ENCODE measurements around the gene PIEZO2.

The PIEZO2 gene

DNA sequence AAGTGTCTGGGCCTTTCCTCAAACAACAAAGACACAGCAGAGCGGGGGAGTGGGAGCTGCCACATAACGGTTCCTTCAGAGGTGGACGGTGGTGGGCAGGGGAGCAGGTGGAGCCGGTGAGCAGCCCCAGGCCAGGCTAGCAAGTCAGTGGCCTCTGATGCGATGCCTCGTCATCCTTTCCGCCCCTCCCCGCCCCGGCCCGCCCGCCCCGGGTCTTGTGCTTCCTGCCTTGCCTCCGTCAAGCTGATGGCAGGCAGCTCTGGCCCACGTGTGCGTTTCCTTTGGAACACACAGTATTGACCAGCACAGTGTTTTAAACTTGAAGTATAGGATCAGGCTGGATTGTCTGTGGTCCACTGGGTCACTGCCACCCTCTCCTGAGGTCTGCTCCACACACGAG lies 38.9 kb downstream of the PIEZO2 start:
- DNase-seq = no peak

DNA sequence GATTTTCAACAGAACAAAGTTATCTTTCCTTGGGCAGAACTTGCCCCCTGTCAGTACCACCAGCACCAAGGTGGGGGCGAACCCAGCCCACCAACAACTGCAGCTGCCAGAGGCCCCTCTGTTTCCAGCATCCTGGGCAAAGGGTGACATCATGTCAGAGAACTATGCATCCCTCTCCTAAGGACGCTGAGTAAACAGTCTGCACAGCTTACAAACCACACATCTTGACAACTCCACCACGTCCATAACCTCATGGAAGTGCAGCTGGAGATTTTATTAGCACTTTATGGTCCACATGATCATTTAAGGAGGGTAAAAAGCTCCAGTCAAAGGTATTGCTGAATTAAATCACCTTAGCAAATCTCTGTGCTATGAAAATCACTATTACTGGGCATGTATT lies 40.4 kb downstream of the PIEZO2 start:
- no peak for DNase-seq

DNA sequence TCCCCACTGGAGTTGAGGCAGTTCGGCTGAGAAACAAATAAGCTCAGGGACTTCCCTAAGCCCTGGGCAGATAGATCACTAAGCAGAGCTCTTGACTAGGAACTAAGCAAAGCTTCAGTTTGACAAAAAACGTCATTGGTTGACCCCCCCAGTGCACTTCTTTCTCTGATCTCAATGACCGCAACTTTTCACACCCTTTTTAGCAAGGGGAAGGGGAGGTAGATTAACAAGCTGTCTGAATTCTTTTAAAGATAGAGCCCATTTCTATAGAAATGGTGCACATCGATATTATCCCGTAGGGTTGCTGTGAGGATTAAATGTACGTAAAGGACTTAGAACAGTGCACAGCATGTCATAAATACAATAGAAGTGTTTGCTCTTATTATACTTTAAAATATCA lies 42.5 kb downstream of the PIEZO2 start:
- DNase-seq = no peak

DNA sequence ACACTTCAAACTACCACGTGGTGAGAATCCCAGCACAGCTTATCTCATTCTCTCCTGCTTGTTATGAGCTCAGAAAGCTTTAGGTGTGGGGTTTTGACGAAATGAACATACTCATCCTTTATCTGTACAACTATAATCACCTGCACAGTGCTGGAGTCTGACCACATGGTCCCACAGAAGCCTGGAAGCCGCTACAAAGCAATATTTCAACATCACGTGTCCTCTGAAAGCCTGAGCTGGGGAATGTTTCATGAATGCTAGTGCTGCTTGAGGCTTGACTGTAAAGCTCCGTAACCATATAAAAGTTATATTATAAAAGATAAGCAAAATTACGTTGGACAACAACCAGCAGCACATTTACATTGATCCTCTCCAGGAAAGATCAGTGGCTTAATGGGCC lies 43.9 kb downstream of the PIEZO2 start:
- no peak for DNase-seq

DNA sequence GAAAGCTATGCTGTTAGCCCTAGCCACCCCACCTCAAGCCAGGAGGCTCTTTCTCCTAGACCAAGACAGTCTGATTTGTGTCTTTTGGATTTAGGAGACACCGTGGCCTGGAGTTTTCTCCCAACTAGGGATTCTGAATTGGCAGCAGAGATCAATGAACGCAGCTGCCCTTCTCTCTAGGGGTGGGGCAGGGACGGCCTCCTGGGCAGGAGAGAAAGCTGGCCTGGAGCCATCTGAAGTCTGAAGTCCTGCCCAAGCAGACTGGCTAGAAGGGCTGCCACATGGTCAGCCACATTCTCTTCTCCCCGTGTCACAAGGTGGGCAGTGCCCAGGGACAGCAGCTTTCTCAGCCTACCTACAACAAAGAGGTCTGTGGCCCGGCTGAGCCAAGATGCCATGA lies 45.1 kb downstream of the PIEZO2 start:
- no peak for DNase-seq

DNA sequence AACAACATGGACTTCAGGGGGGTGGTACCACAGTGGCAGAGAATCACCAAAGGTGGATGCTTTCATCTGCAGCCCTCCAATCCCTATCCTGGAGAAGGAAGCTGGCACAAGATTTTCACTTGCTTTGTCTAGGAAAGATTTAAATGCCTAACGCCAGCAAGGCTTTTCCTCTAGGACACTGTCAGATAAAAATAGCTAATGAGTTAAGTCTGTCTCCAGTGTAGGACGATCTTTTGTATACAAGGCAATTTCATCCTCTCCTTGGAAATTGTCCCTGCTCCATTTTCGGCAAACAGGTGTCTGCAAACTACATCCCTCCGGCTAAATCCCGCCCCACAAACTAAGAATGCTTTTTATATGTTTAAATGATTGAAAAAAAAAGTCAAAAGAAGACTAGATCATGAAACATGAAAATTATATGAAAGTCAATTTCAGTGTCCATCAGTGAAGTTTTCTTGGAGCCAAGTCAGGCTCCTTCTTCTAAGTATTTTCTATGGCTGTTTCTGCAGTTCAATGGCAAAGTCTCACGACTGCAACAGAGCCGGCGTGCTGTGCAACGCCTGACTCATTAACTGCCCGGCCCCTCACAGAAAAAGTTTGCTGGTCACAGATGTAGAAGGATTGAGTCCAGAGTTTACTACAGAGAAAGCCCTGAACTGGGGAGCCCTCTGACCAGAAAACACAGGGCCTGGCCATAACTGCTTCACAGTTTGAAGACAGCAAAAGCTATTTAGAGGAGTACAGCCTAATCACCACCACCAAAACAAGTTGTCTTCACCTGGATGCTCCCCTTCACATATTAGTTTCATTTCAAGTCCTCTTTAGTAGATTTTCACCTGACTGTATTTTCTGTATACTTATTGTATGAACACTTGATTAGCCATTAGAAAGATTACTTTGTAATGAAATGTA lies 52.3 kb downstream of the PIEZO2 start:
- no peak for DNase-seq

DNA sequence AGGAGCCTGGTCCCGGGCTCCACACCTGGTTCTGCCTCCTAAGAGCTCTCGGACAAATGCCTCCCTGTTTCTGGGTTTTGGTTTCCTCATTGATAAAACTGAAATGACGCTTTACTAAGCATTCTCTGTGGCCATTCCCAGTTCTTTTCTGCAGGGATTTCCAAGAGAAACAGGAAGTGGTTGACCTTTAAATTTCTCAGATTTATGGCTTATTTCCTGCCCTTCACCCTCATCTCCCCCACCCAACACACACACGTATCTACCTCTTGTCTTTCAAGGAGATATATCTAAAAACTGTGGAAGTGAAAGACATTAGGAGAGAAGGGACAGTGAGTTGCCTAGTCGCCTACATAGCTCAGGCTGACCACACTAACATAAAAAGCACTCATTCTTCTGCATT lies 53.0 kb downstream of the PIEZO2 start:
- peak; percentile 12 for DNase-seq

DNA sequence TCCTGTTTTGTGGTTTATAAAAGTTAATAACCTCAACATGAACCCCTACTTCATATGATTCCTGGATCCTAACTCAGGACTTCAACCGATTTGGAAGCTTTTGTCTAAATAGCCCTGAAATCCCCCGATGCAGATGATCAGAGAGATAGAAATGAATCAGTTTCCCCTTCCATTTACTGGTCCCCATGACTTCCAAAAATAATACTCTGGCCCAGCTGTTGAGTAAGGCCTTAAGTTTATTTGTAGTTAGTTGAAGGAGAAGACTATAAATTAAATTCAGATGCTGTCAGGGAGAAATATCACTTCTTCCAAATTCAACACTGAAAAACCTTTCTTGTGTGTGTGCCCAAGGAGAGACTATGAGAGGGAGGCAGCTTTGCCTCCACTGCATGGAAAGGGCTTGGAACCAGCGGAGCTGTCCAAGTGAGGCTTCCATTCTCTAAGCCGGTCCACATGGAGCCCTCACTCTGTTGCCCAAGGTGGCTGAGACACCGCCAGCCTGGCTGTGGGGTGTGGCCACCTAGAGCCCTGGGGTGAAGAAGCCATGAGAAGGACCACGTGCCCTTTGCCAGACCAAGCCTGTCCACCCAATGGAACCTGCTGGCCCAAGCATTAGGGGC lies 53.6 kb downstream of the PIEZO2 start:
- DNase-seq = no peak

DNA sequence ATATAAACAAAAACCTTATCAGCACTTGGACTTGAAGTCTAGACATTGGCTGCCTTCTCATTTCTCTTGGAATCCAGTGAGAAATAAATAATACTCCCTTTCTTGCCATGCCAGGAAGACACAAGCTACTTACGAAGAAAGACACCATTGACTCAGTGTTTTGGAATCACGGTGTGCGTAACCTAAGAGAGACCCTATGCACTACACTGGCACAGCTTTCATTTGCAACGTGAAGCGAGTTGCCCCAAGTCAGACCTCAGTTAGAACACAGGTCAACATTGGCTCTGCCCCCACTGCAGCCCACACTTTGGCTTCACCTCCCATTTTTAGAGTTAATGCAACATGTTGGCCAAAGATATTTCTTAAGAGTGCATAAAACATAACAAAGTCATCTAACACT lies 54.2 kb downstream of the PIEZO2 start:
- DNase-seq = no peak

DNA sequence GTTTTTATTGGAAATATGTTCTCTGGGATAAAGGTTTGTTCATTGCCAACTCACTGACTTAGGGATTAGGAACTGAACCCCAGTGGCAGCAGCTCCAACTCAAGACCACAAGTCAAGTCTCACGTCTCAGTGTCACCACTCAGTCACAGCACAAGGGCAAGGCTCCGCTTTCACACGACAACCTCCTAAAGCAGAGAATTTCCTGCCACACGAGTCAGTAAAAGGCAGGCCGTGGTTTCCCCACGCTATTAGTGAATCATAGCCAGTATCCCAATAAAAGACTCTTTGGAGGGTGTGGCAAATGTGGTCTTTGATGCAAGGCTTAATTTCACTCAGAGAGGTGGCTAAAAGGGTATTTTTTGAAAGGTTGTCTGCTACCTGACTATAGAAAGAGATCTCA lies 57.6 kb downstream of the PIEZO2 start:
- peak; percentile 48 for DNase-seq

DNA sequence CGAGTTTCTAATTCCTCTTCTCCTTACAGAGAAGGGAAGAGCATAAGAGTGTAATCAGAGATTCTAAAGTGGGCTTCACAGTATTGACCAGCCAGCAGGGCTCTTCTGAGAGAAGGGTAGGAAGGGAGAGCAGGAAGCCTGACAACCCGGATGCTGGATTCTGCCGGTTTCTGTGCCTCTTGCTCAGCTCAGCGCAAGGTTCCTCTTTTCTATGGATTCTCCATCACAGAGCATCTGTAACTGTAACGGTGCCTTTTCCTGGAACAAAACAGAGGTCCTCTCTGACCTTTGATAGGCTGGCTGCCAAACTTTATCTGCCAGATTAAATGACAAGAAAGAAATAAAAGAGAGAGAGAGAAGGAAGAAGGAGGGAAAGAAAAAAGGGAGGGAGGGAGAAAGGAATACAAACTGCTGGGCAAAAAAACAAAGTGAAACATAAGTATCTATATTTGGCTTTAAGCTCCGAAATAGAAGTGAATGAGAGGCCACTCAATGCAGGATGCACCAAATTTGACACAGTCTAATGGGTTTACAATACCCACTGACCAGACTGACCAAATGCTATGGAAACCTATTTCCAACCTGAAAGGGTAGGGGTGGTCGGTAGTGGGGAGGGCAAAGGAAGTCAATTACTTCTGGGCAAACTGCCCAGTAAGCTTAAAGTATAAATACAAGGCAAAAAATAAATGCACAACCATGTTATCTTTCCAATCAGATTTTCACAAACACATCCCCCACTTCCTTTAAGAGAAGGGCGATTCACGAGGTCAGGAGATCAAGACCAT lies 59.2 kb downstream of the PIEZO2 start:
- no peak for DNase-seq

DNA sequence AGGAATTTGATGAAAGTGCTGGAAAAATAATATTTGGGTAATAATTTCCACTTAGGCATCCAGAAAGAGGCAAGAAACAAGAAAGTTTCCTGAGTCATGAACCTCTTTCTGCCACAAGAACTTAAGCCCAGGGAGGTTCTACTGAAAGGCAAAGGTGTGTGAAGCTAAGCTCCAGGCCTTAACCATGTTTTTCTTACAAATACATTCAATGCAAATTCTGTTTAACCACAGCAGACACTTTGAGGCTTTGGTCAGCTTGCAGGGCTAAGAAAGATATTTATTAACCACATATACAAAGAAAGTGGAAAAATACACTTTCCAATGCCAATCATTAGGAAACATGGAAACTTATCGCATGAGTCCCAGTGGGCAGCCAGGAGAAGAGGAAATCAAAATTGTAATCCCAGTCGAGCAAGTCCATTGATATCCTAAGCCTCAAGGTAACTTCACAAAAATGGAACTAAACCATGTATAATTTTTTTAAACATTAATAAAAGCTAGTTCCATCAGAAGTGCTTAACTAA lies 68.3 kb downstream of the PIEZO2 start:
- DNase-seq = no peak

DNA sequence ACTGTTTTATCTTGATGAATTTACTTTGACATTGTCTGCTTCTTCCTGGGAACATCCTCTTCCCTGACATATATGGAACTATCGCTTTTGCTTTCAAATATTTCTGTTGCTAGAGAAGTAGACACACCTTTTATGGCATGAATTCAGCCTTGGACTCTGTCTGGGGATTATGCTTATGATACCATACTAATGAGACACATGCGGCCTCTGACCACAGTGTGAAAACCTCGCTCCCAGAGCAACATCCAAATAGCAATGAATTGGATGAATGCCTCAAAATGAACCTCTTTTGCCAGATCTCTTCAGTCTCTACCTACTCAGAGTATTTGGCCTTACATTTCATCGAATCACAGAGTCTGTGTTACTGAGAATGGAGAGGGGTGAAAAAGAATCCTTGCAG lies 70.9 kb downstream of the PIEZO2 start:
- peak; percentile 57 for DNase-seq

DNA sequence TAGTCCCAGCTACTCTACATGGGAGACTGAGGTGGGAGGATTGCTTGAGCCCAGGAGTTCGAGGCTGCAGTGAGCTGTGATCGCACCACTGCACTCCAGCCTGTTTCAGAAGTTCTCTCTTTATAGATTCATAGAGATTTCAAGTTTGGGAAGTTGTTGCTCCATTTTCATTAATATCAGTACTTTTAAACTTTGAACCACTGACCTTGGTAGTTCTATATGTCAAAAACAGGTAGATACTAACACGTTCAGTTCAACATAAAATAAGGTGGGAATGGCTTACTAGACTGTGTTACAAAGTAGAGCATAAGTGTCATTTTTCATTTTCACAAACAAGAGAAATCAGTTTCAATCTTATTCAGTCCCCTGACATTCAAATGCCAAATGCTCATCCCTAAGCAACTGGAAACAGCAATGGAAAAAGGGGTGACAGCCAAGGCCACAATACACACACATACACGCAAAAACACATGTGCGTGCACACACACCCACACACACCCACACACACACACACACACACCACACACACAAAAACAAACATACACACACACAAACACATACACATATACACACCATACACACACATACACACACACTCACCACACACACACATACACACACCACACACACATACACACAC lies 71.7 kb downstream of the PIEZO2 start:
- DNase-seq = no peak

DNA sequence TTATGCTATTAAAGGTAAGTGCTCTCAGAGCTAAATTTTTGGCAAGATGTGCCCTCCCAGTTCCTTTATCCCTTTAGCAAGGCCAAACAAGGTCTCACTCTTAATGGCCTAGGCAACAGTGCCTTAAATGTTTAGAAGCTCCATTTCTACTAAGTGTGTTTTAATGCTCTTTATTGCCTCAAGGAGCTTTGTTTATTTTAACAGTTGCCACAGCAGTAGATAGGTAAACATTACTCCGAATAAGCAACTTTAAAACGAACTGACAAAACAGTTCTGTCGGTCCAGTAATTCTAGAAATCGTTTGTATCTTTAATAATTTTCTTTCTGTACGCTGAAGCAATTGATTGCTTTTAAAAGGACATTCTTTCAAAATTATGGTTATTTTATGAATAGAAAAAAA lies 74.5 kb downstream of the PIEZO2 start:
- DNase-seq = no peak

DNA sequence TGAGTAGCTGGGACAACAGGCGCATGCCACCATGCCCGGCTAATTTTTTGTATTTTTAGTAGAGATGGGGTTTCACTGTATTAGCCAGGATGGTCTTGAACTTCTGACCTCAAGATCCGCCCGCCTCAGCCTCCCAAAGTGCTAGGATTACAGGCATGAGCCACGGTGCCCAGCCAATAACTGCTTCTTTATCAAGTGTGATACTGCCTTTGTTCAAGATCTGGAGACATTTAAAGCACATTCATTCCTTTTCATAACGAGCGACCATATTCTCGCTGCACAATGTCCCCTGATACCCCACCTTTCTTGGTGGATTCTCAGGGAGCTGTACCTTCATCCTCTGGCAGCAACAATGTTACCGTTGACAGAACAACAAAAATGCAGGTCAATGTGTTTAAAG lies 75.4 kb downstream of the PIEZO2 start:
- DNase-seq = no peak

DNA sequence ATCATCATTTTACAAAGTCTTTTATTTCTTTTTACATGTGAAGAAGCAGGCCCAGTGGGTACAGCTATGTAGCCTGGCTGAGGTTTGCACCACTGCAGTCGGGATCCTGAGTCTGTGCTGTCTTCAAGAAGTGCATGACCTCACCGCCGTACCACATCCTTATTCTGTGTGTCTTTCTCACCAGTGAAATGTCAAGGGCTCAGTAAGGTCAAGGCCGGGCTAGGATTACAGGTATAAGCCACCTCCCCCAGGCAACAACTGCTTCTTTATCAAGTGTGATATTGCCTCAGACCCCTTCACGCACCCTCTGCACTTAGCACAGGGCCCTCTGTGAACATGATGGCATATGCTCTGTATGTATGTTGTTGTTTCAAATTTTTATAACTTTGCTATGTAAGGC lies 76.7 kb downstream of the PIEZO2 start:
- no peak for DNase-seq

DNA sequence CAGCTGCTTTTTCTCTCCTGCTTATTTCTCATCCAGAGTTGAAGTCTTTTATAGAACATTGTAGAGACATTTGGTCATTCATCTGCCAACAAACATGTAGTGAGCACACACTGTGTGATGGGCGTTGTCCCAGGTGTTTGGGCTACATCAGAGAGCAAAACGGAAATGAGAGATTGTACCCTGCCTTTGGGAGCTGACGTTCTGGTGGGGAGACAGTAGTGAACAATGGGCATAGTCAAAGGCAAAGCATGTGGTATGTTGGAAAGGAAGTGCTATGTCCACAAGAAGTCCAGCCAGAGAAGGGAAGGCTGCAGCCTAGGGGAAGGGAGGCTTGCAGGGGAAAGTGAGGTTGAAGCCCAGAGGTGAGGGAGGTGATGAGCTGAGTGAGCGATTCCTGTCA lies 78.1 kb downstream of the PIEZO2 start:
- DNase-seq = no peak

DNA sequence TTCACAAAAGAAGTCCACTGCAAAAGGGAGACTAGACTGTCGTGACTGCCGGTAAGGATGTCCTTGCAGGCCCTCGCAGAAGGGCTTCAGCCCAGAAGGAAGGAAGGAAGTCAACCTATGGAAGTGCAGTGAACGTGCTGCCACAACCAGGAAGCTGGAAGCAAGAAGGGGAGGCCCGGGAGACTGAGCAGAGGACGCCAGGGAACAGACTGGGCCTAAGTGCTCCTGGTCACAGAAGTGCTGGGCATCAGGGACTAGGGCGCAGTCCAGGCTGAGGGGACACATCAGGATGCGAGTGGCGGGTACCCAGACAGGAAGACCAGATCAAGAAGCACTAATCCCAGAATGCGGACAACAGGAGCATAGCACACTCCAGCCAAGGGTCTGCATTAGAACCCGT lies 78.8 kb downstream of the PIEZO2 start:
- no peak for DNase-seq

DNA sequence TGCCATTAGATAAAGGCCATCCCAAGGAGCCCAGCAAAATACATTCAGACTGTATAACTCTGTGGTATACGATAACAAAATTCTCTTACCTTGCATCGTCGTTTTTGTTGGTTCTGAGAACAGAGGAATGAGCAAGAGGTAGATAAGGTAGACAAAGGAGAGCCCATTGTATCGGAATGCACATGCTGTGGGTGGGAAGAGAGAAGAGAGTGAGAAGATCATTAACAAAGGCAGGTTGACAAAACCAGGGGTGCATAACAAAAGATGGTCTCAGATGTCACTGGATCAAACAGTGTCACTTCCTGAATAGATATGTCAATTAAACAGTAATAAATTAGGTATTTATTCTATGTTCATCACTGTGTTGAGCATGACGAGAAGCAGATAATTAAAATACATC lies 83.3 kb downstream of the PIEZO2 start:
- DNase-seq = no peak

DNA sequence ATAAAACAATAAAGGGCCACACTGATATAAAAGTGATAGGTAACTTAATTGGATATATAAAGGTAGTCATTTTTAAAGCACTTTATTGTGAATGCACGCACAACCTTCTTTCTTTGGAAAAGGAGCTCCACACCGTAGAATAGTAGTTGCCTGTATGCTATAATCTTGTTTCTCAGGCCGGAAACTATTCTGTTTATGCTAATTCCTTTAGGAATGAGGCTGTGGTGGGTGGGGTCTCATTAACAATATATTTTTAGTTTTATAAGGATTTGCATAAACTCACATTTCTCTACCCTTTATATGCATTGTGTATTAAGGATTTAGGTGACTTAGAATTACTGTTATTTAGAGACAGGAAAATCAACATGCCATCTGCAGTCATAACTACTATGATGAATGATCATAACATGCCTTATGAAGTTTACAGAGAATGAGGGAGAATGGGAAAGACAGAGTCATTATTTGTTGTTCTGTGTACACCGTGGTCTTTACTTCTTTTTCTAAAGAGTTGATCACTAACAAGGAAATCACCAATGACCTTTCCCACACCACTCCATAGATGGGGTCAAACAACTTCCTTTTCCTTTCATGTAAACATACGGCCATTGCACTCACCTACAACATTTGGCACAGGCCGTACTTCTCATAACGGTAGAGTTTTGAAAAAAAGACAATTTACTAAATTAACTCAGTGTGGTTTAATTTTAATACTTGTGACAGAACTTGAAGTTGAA lies 84.5 kb downstream of the PIEZO2 start:
- no peak for DNase-seq

DNA sequence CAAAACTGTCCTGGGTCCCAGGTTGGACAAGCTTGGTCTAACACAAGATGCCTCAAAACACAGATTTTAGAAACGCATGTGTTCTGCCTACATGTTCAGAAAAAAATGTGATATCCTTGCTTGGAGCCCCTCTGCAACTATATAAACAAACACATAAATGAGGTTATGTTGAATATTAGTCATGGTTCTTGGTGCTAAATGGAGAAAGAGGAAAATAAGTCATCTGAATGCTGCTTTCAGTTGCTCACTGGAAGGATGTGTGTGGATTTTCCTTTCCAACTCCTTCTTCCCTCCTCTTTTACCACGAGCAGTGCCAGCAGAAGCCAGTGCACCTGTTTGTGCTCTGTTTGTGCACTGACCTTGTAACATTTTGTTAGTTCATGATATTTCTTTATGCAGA lies 85.3 kb downstream of the PIEZO2 start:
- no peak for DNase-seq
